ENCODE results near the gene RASAL3. TPM values are rescaled to one million over a fixed set of nuclear protein-coding genes. Genes with fewer than 3 reads are reported as not detected.

Gene RASAL3
- total RNA-seq, 1 donor from 2014 or later = 0.05 TPM

DNA sequence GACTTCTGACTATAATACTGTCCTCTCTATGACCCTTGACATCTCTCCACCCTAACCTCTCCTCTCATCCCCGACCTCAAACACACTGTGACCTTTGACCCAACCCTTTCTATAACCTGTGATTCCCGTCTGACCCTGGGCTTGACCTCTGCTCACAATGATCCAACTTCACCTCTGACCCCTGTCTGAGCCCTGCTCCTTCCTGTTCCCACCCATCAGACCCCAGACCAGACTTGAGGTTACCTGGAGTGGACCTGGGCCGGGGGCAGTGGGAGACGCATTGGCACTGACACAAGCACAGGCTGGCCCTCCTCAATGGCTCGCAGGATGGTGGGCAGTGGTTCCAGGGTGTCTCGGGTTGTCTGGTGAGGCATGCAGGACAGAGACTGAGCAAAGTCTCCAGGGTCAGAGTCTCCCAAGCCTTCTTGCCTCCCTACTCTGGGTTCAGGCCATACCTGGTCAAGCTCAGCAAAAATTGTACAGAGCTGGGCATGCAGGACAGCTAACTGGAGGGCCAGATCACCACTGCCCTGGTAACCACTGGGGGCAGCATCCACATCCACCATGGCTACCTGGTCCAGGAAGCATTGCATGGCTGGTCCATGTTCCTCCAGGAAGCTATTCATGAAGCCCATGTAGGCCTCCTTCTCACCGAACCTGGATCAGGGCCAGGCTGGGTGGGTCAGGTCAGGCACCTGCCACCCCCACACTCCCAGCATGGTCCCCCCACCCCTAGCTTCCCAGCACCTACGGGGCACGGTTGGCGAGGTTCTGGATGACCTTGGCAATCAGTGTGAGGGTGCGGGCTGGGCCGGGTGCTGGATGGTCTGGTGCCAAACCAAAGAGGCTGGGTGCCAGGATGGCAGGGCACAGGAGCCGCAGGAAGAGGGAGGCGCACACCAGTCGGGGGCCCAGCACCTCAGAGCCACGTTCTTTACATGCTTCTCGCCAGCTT, 10.2 kb downstream of the RASAL3 start:
- no peaks in the 10 kb centered on the region for H3K36me3 Mint-ChIP-seq (ENCODE audit: low read depth)
- peaks cover 30% of the 10 kb centered on the region for H3K27me3 Mint-ChIP-seq (ENCODE audit: low read depth)
- peaks cover 13% of the 10 kb centered on the region for H3K4me1 Mint-ChIP-seq (ENCODE audit: low read depth)
- peak; percentile 57 for TF ChIP-seq CTCF (IDR thresholded peaks at IDR 0.05)
- H3K27ac Mint-ChIP-seq (ENCODE audit: unreplicated experiment) = no peak overlapping the region
- no peak for DNase-seq (ENCODE audit: low spot score)
- peak overlapping the region; percentile 10 for H3K4me3 Mint-ChIP-seq (ENCODE audit: unreplicated experiment)
- H3K9me3 Mint-ChIP-seq (ENCODE audit: low read depth) = no peaks in the 10 kb centered on the region

- H3K9me3 Mint-ChIP-seq (ENCODE audit: low read depth) = no peaks in the 10 kb centered on the region
- peak overlapping the region; percentile 63 for H3K4me3 Mint-ChIP-seq (ENCODE audit: unreplicated experiment)
- no peaks in the 10 kb centered on the region for H3K36me3 Mint-ChIP-seq (ENCODE audit: low read depth)
- TF ChIP-seq CTCF (IDR thresholded peaks at IDR 0.05) = peak; percentile 67
- no peak for DNase-seq (ENCODE audit: low spot score)
- peaks cover 29% of the 10 kb centered on the region for H3K27me3 Mint-ChIP-seq (ENCODE audit: low read depth)
- H3K4me1 Mint-ChIP-seq (ENCODE audit: low read depth) = peaks cover 20% of the 10 kb centered on the region
- peak overlapping the region; percentile 65 for H3K27ac Mint-ChIP-seq (ENCODE audit: unreplicated experiment)
These were observed 11.2 kb downstream of the RASAL3 start for GRCh38 chr19:15453091-15453578.

- H3K27ac Mint-ChIP-seq (ENCODE audit: unreplicated experiment) = peak overlapping the region; percentile 65
- no peak for DNase-seq (ENCODE audit: low spot score)
- H3K4me3 Mint-ChIP-seq (ENCODE audit: unreplicated experiment) = peak overlapping the region; percentile 63
- H3K27me3 Mint-ChIP-seq (ENCODE audit: low read depth) = peaks cover 24% of the 10 kb centered on the region
- no peaks in the 10 kb centered on the region for H3K9me3 Mint-ChIP-seq (ENCODE audit: low read depth)
- H3K36me3 Mint-ChIP-seq (ENCODE audit: low read depth) = no peaks in the 10 kb centered on the region
- TF ChIP-seq CTCF (IDR thresholded peaks at IDR 0.05) = no peak
- peaks cover 20% of the 10 kb centered on the region for H3K4me1 Mint-ChIP-seq (ENCODE audit: low read depth)
These were observed 12.0 kb downstream of the RASAL3 start for GRCh38 chr19:15452111-15453047.

- no peak for DNase-seq (ENCODE audit: low spot score)
- H3K36me3 Mint-ChIP-seq (ENCODE audit: low read depth) = no peaks in the 10 kb centered on the region
- peaks cover 20% of the 10 kb centered on the region for H3K4me1 Mint-ChIP-seq (ENCODE audit: low read depth)
- H3K27me3 Mint-ChIP-seq (ENCODE audit: low read depth) = peaks cover 12% of the 10 kb centered on the region
- TF ChIP-seq CTCF (IDR thresholded peaks at IDR 0.05) = no peak
- no peaks in the 10 kb centered on the region for H3K9me3 Mint-ChIP-seq (ENCODE audit: low read depth)
- peak overlapping the region; percentile 58 for H3K4me3 Mint-ChIP-seq (ENCODE audit: unreplicated experiment)
- H3K27ac Mint-ChIP-seq (ENCODE audit: unreplicated experiment) = peak overlapping the region; percentile 78
These were observed 13.8 kb downstream of the RASAL3 start for GRCh38 chr19:15450528-15450890.
